ENCODE measurements around the gene PAQR6.

DNA sequence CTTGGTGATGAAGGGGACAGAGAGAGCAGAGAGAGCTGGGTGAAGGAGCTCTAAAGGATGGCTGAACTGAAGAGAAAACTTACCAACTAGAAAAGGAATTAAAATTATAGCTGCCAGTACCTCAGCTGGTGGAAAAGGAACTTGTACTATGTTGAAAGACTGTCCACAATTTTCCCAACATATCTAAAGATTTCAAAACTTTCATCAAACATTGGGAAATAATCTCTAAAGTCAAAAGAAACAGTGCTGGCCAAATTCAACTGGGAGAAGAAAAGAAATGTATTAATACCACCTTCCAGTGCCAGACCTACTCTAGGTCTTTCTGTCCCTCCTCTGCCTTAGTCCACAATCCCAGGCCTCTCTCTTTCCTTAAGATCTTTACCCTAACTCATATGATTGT is 28.7 kb upstream of the PAQR6 start:
- TF ChIP-seq, protein P1, sequence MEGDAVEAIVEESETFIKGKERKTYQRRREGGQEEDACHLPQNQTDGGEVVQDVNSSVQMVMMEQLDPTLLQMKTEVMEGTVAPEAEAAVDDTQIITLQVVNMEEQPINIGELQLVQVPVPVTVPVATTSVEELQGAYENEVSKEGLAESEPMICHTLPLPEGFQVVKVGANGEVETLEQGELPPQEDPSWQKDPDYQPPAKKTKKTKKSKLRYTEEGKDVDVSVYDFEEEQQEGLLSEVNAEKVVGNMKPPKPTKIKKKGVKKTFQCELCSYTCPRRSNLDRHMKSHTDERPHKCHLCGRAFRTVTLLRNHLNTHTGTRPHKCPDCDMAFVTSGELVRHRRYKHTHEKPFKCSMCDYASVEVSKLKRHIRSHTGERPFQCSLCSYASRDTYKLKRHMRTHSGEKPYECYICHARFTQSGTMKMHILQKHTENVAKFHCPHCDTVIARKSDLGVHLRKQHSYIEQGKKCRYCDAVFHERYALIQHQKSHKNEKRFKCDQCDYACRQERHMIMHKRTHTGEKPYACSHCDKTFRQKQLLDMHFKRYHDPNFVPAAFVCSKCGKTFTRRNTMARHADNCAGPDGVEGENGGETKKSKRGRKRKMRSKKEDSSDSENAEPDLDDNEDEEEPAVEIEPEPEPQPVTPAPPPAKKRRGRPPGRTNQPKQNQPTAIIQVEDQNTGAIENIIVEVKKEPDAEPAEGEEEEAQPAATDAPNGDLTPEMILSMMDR (IDR thresholded peaks at IDR 0.05): no peak
- no peak for TF ChIP-seq POLR2A (IDR thresholded peaks at IDR 0.05)

Measured in testis (tissue), 2 donors.